H1 (cell line): ENCODE data around the gene GHRL. TPM values are rescaled to one million over a fixed set of nuclear protein-coding genes. Genes with fewer than 3 reads are reported as not detected.

Experiments used
- CTCF ChIA-PET: fragments of 300-600 bp; sonication (Branson Sonifier 250); formaldehyde crosslinking; loops from one replicate; lab custom pipeline; 2021; ENCODE audit not compliant: partially characterized antibody; lab: Charles Lee
- POLR2A ChIA-PET: fragments of 300-600 bp; sonication (Branson Sonifier 250); formaldehyde crosslinking; loops from one replicate; lab custom pipeline; 2021; ENCODE audit warnings: inconsistent platforms; ENCODE audit not compliant: partially characterized antibody; lab: Charles Lee
- DNase-seq, 2 experiments: peaks; one replicate each; pipeline versions ENCODE4 v3.0.0 to v3.0.0-alpha.2; 2010 to 2022; ENCODE audit warnings: low spot score in 2 of 2, low read depth in 1 of 2, mixed read lengths in 1 of 2
- FAIRE-seq: peaks from 2 replicates; lab custom pipeline; 2011; peaks lifted over from hg19 to GRCh38; lab: Jason Lieb, UNC
- H2AFZ ChIP-seq: 2 replicates; pipeline ENCODE4 v1.8.1; 2012; ENCODE audit warnings: low read length, inconsistent platforms
- H2AK5ac ChIP-seq: 2 replicates; pipeline ENCODE4 v1.6.1; 2013; ENCODE audit warnings: low read depth, low read length
- H2BK120ac ChIP-seq: replicated peaks from 2 replicates; pipeline ENCODE3; 2013; ENCODE audit warnings: low read depth, low read length, inconsistent platforms
- H2BK12ac ChIP-seq: 2 replicates; pipeline ENCODE4 v1.6.1; 2013; ENCODE audit warnings: low read depth, low read length
- H2BK15ac ChIP-seq: 2 replicates; pipeline ENCODE4 v1.6.1; 2013; ENCODE audit warnings: low read length
- H2BK20ac ChIP-seq: 2 replicates; pipeline ENCODE4 v1.6.1; 2013; ENCODE audit warnings: low read length
- H2BK5ac ChIP-seq: 2 replicates; pipeline ENCODE4 v1.6.1; 2013; ENCODE audit warnings: low read depth, low read length
- H3K14ac ChIP-seq: 2 replicates; pipeline ENCODE4 v1.6.1; 2013; ENCODE audit warnings: inconsistent platforms; ENCODE audit not compliant: insufficient read length
- H3K18ac ChIP-seq: 2 replicates; pipeline ENCODE4 v1.6.1; 2013; ENCODE audit warnings: low read length; ENCODE audit errors: extremely low read depth
- H3K23ac ChIP-seq: 2 replicates; pipeline ENCODE4 v1.6.1; 2013; ENCODE audit warnings: inconsistent platforms; ENCODE audit not compliant: insufficient read length
- H3K23me2 ChIP-seq: 2 replicates; pipeline ENCODE4 v1.6.1; 2013; ENCODE audit warnings: low read depth, low read length
- H3K27ac ChIP-seq: 2 replicates; pipeline ENCODE4 v1.6.1; 2011; ENCODE audit warnings: low read depth, low read length, inconsistent platforms
- H3K27me3 ChIP-seq, 4 experiments: replicated peaks in 1 of 4; 1 replicate in 1 of 4; 2 replicates in 3 of 4; pipeline versions ENCODE4 v1.6.1 to v1.8.1; 2011 to 2013; ENCODE audit warnings: low read length in 3 of 4, mild to moderate bottlenecking in 3 of 4, inconsistent platforms in 2 of 4, mixed read lengths in 2 of 4, moderate library complexity in 1 of 4; ENCODE audit not compliant: control insufficient read depth in 3 of 4, insufficient read depth in 3 of 4; ENCODE audit errors: extremely low read depth in 1 of 4
- H3K36me3 ChIP-seq, 4 experiments: 2 replicates each; pipeline versions ENCODE4 v1.6.1 to v1.8.1; 2011 to 2013; ENCODE audit warnings: mild to moderate bottlenecking in 4 of 4, low read length in 3 of 4, moderate library complexity in 2 of 4, control low read depth in 1 of 4, inconsistent platforms in 1 of 4; ENCODE audit not compliant: insufficient read depth in 4 of 4, control insufficient read depth in 2 of 4
- H3K4ac ChIP-seq: replicated peaks from 2 replicates; pipeline ENCODE3; 2013; ENCODE audit warnings: low read length, low read depth, mixed read lengths, inconsistent platforms; ENCODE audit not compliant: insufficient read length
- H3K4me1 ChIP-seq, 4 experiments: replicated peaks in 1 of 4; 1 replicate in 1 of 4; 2 replicates in 3 of 4; pipeline versions ENCODE4 v1.6.1 to v1.8.1; 2011 to 2013; ENCODE audit warnings: low read length in 3 of 4, inconsistent platforms in 2 of 4, mixed read lengths in 1 of 4; ENCODE audit not compliant: insufficient read depth in 4 of 4, control insufficient read depth in 3 of 4
- H3K4me2 ChIP-seq, 2 experiments: 2 replicates each; pipeline versions ENCODE4 v1.6.1 to v1.8.1; 2011 to 2013; ENCODE audit warnings: low read depth in 2 of 2, low read length in 2 of 2, control low read depth in 1 of 2, inconsistent platforms in 1 of 2, mild to moderate bottlenecking in 1 of 2; ENCODE audit not compliant: insufficient read depth in 1 of 2
- H3K4me3 ChIP-seq, 4 experiments: fragments of 200-600, 300-600 bp in 1 of 4; sonication (generic), shearing (Covaris generic), sonication (Bioruptor Twin) in 1 of 4; 2 replicates each; pipeline versions ENCODE4 v1.5.1 to v1.8.1; 2011 to 2016; ENCODE audit warnings: low read length in 4 of 4, low read depth in 3 of 4, control low read depth in 2 of 4, inconsistent platforms in 2 of 4, mild to moderate bottlenecking in 2 of 4, mixed read lengths in 1 of 4, moderate library complexity in 1 of 4; ENCODE audit not compliant: insufficient read depth in 2 of 4; ENCODE audit errors: extremely low read depth in 1 of 4
- H3K56ac ChIP-seq: replicated peaks from 2 replicates; pipeline ENCODE3; 2013; ENCODE audit warnings: low read depth, mild to moderate bottlenecking, mixed read lengths, low read length, inconsistent platforms; ENCODE audit not compliant: insufficient read length
- H3K79me1 ChIP-seq: 2 replicates; pipeline ENCODE4 v1.6.1; 2013; ENCODE audit warnings: low read depth, low read length, control low read depth
- H3K79me2 ChIP-seq, 2 experiments: 2 replicates each; pipeline versions ENCODE4 v1.6.1 to v1.8.1; 2012 to 2013; ENCODE audit warnings: low read length in 2 of 2, mild to moderate bottlenecking in 2 of 2, inconsistent platforms in 1 of 2; ENCODE audit not compliant: insufficient read depth in 2 of 2, control insufficient read depth in 1 of 2
- H3K9ac ChIP-seq, 4 experiments: replicated peaks in 1 of 4; 1 replicate in 1 of 4; 2 replicates in 3 of 4; pipeline versions ENCODE4 v1.6.1 to v1.8.1; 2011 to 2013; ENCODE audit warnings: low read depth in 3 of 4, low read length in 3 of 4, control low read depth in 2 of 4, mild to moderate bottlenecking in 2 of 4, moderate library complexity in 2 of 4, inconsistent platforms in 1 of 4; ENCODE audit errors: extremely low read depth in 1 of 4
- H3K9me3 ChIP-seq, 2 experiments: 2 replicates each; pipeline versions ENCODE4 v1.6.1 to v1.8.1; 2012 to 2013; ENCODE audit warnings: mild to moderate bottlenecking in 2 of 2, moderate library complexity in 2 of 2, control low read depth in 1 of 2, inconsistent platforms in 1 of 2, low read depth in 1 of 2, low read length in 1 of 2, mixed read lengths in 1 of 2; ENCODE audit not compliant: insufficient read depth in 2 of 2
- H4K20me1 ChIP-seq, 2 experiments: replicated peaks in 1 of 2; 2 replicates each; pipeline versions ENCODE3 to v1.8.1; 2011 to 2013; ENCODE audit warnings: inconsistent platforms in 2 of 2, low read length in 2 of 2, mild to moderate bottlenecking in 1 of 2; ENCODE audit not compliant: insufficient read depth in 2 of 2, control insufficient read depth in 1 of 2
- H4K5ac ChIP-seq: 2 replicates; pipeline ENCODE4 v1.6.1; 2013; ENCODE audit warnings: low read length, low read depth, mixed read lengths, inconsistent platforms; ENCODE audit not compliant: insufficient read length
- H4K8ac ChIP-seq: 2 replicates; pipeline ENCODE4 v1.8.0; 2013; ENCODE audit warnings: mild to moderate bottlenecking, moderate library complexity, low read length, inconsistent platforms; ENCODE audit not compliant: insufficient read depth; ENCODE audit errors: extremely low read depth
- H4K91ac ChIP-seq: replicated peaks from 2 replicates; pipeline ENCODE3; 2013; ENCODE audit warnings: low read length, mixed read lengths, inconsistent platforms; ENCODE audit not compliant: insufficient read length
- EP300 ChIP-seq, 2 experiments: IDR thresholded peaks; 1 replicate in 1 of 2; 2 replicates in 1 of 2; pipeline ENCODE4 v1.6.1; 2011 to 2012; ENCODE audit warnings: low read depth in 2 of 2, low read length in 2 of 2, mild to moderate bottlenecking in 2 of 2, borderline replicate concordance in 1 of 2, inconsistent platforms in 1 of 2, moderate library complexity in 1 of 2
- EZH2 ChIP-seq: fragments of 200-600 bp; sonication (generic); IDR thresholded peaks from 2 replicates; pipeline ENCODE4 v1.7.1; 2012; ENCODE audit warnings: low read depth, mild to moderate bottlenecking, moderate library complexity, low read length, inconsistent platforms; ENCODE audit not compliant: severe bottlenecking
- GTF2F1 ChIP-seq: IDR thresholded peaks from 2 replicates; pipeline ENCODE4 v1.6.1; 2012; ENCODE audit warnings: low read depth, low read length, improper control_type of control experiment, borderline replicate concordance
- HDAC2 ChIP-seq, 2 experiments: fragments of 300-600 bp in 1 of 2; sonication (generic) in 1 of 2; IDR thresholded peaks; 2 replicates each; pipeline ENCODE4 v1.6.1; 2011 to 2012; ENCODE audit warnings: low read depth in 2 of 2, low read length in 2 of 2, mild to moderate bottlenecking in 2 of 2, moderate library complexity in 2 of 2, borderline replicate concordance in 1 of 2, inconsistent platforms in 1 of 2
- RBBP5 ChIP-seq: IDR thresholded peaks from 2 replicates; pipeline ENCODE4 v1.7.1; 2012; ENCODE audit warnings: low read depth, mild to moderate bottlenecking, inconsistent platforms, low read length, moderate library complexity, borderline replicate concordance
- TAF7 ChIP-seq: optimal IDR thresholded peaks from 2 replicates; pipeline ENCODE3; 2011; ENCODE audit warnings: low read depth, mild to moderate bottlenecking, inconsistent platforms, low read length, moderate library complexity, borderline replicate concordance
- WGBS, 2 experiments: shearing (Covaris generic) in 1 of 2; methylation state at CpG; one replicate each; pipeline versions ENCODE4 v1.1.6 to v1.1.7; 2013 to 2015; ENCODE audit warnings: low lambda C conversion rate in 2 of 2, mixed read lengths in 2 of 2, inconsistent platforms in 1 of 2, low coverage in 1 of 2, missing lambda C conversion rate in 1 of 2; ENCODE audit not compliant: insufficient replicate concordance in 2 of 2, insufficient coverage in 1 of 2, insufficient read length in 1 of 2; ENCODE audit errors: extremely low coverage in 1 of 2, missing lambda C conversion rate in 1 of 2; 5-methylcytosine and 5-hydroxymethylcytosine counted together
- polyA plus RNA-seq, 7 experiments: library from polyadenylated mRNA; depleted of rRNA in 3 of 7; stranded (reverse) in 5 of 7; unstranded in 2 of 7; fragments of >200 nt in 5 of 7; fragments of 200-250 nt in 2 of 7; gene quantifications; 1 replicate in 5 of 7; 2 replicates in 1 of 7; 4 replicates in 1 of 7; pipeline versions ENCODE4 v1.2.1 to v1.2.3, GENCODE V29; 2011 to 2013; ENCODE audit warnings: missing spikeins in 2 of 7, mixed read lengths in 2 of 7
- total RNA-seq: library from RNA; stranded (reverse); fragmentation: NEBNext Ultra II Directional; extraction: Animal tissue kit (Norgen Biotek cat#: 25700); gene quantifications from 2 replicates; pipeline ENCODE4 v1.2.1, GENCODE V29; 2021
- TF ChIP-seq, protein P1 (sequence below): IDR thresholded peaks from 2 replicates; pipeline ENCODE4 v1.6.1; 2012; ENCODE audit warnings: low read length, inconsistent platforms

GHRL gene
- total and polyA plus RNA-seq, 2 of the 8 experiments (the other 6 are each of a cell fraction or from before 2014, with no cell fraction given) = 0.32 to 0.35 TPM

DNA sequence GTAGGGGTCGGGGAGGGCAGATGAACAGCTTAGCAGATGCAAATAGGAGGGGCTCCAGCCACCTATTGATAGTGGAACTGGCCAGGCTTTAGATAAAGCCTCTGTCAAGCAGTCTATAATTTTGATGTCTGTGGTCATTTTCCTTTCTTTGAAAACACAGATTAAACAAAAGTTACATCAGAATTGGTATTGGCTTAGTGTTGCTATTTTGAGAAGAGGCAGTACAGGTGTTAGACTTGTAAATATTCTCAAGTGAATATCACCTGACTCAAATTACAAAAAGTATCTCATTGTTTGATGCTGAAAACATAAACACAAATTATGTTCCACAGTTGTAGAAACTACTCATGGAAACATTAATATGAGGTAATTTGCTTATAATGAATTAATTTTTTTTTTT is 18.1 kb downstream of the GHRL start:
- Histone ChIP-seq H3K4me2 (no peak overlapping the region), H2BK12ac (no peak overlapping the region), H2BK15ac (no peak overlapping the region), H3K4me3 (no peak overlapping the region), H2BK20ac (no peak overlapping the region), H3K36me3 (peaks cover 9 to 23% (median 18%) of the 10 kb centered on the region in 4 experiments; a peak in 7 of 8 replicates), H3K79me1 (peaks cover 9% of the 10 kb centered on the region), H3K9me3 (no peaks in the 10 kb centered on the region), H4K5ac (no peak overlapping the region), H4K8ac (no peak overlapping the region), H2AFZ (no peak overlapping the region), H3K27me3 (no peaks in the 10 kb centered on the region), H3K9ac (no peak overlapping the region), H2BK120ac (no peak overlapping the region), H3K27ac (no peak overlapping the region), H3K18ac (no peak overlapping the region), H3K4me1 (no peaks in the 10 kb centered on the region), H2AK5ac (no peak overlapping the region), H3K23ac (no peak overlapping the region), H3K23me2 (no peaks in the 10 kb centered on the region), H3K56ac (no peak overlapping the region), H3K14ac (no peak overlapping the region), H3K79me2 (peaks cover 0 to 31% of the 10 kb centered on the region in 2 experiments; a peak in 2 of 4 replicates), H3K4ac (no peak overlapping the region), H4K20me1 (peaks cover 0 to 14% of the 10 kb centered on the region in 2 experiments), H2BK5ac (no peak overlapping the region), H4K91ac (no peak overlapping the region)
- CTCF ChIA-PET = interaction anchor here (1.0 to 5.2 kb wide), 4 partner anchors 9 to 30 kb away, joined by 3 to 29 read pairs (median 6); no protein-coding TSS in a partner anchor
- TF ChIP-seq TAF7 (no peak), HDAC2 (IDR thresholded peaks at IDR 0.05; ENCODE audit: borderline replicate concordance in 1 of 2, low read depth in 2 of 2, low read length in 2 of 2) (no peak), EZH2 (no peak), GTF2F1 (no peak), RBBP5 (no peak), EP300 (IDR thresholded peaks at IDR 0.05; ENCODE audit: borderline replicate concordance in 1 of 2, low read depth in 2 of 2, low read length in 2 of 2) (no peak)
- TF ChIP-seq, protein P1, sequence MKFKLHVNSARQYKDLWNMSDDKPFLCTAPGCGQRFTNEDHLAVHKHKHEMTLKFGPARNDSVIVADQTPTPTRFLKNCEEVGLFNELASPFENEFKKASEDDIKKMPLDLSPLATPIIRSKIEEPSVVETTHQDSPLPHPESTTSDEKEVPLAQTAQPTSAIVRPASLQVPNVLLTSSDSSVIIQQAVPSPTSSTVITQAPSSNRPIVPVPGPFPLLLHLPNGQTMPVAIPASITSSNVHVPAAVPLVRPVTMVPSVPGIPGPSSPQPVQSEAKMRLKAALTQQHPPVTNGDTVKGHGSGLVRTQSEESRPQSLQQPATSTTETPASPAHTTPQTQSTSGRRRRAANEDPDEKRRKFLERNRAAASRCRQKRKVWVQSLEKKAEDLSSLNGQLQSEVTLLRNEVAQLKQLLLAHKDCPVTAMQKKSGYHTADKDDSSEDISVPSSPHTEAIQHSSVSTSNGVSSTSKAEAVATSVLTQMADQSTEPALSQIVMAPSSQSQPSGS = no peak
- no peak for FAIRE-seq
- DNase-seq = no peak
- WGBS, 2 experiments = 90% methylated on average over 1 of the region's 1 CpG; no CpG with 5 or more reads in 1 of the 2 experiments
- POLR2A ChIA-PET = interaction anchor here (0.8 to 1.0 kb wide), 2 partner anchors 11 to 25 kb away, joined by 3 to 5 read pairs; no protein-coding TSS in a partner anchor
